C1 segment of cervical spinal cord (tissue), 14 donors: ENCODE data around the gene RNF111.
"Not testable (repeated sequence)": the region's sequence is repeated elsewhere in the genome, so short reads cannot be mapped to it uniquely, and the experiment has no call there.

Experiments
- DNase-seq, 14 donors: peaks; one replicate each; lab custom pipeline; 2025; lab: John Stamatoyannopoulos, UW

The RNF111 gene

GRCh38 chr15:59000251-59000650 lies 12.8 kb downstream of the RNF111 start:
- not testable (repeated sequence) for DNase-seq

GRCh38 chr15:59001946-59002345 lies 14.5 kb downstream of the RNF111 start:
- no peak for DNase-seq

- DNase-seq: no peak
These were observed 15.0 kb downstream of the RNF111 start for GRCh38 chr15:59002418-59002859.

- no peak for DNase-seq
These were observed 18.1 kb downstream of the RNF111 start for GRCh38 chr15:59005579-59005978.

- no peak for DNase-seq
These were observed 20.6 kb downstream of the RNF111 start for GRCh38 chr15:59008086-59008485.

- no peak for DNase-seq
These were observed 23.9 kb downstream of the RNF111 start for GRCh38 chr15:59011262-59011952.

GRCh38 chr15:59013246-59013873 lies 25.9 kb downstream of the RNF111 start:
- no peak for DNase-seq

GRCh38 chr15:59014068-59014467 lies 26.6 kb downstream of the RNF111 start:
- DNase-seq: no peak

- no peak for DNase-seq
These were observed 30.0 kb downstream of the RNF111 start for GRCh38 chr15:59017449-59017848.

GRCh38 chr15:59018833-59019232 lies 31.4 kb downstream of the RNF111 start:
- DNase-seq: no peak

- no peak for DNase-seq
These were observed 32.9 kb downstream of the RNF111 start for GRCh38 chr15:59020322-59020721.

- no peak for DNase-seq
These were observed 34.7 kb downstream of the RNF111 start for GRCh38 chr15:59022188-59022587.

GRCh38 chr15:59026207-59026606 lies 38.7 kb downstream of the RNF111 start:
- DNase-seq: no peak

GRCh38 chr15:59028387-59028955 lies 41.0 kb downstream of the RNF111 start:
- no peak for DNase-seq

GRCh38 chr15:59029554-59029953 lies 42.1 kb downstream of the RNF111 start:
- DNase-seq: no peak

- no peak for DNase-seq
These were observed 47.7 kb downstream of the RNF111 start for GRCh38 chr15:59035201-59035600.

GRCh38 chr15:59039225-59039624 lies 51.8 kb downstream of the RNF111 start:
- DNase-seq: no peak

GRCh38 chr15:59042041-59042440 lies 54.6 kb downstream of the RNF111 start:
- DNase-seq: no peak

- DNase-seq: no peak
These were observed 61.4 kb downstream of the RNF111 start for GRCh38 chr15:59048897-59049296.

GRCh38 chr15:59051873-59052861 lies 64.7 kb downstream of the RNF111 start:
- no peak for DNase-seq

- no peak for DNase-seq
These were observed 65.5 kb downstream of the RNF111 start for GRCh38 chr15:59052915-59053407.

GRCh38 chr15:59053482-59053881 lies 66.0 kb downstream of the RNF111 start:
- no peak for DNase-seq
